ENCODE data around the gene CBL.
"Not testable (repeated sequence)": the region's sequence is repeated elsewhere in the genome, so short reads cannot be mapped to it uniquely, and the experiment has no call there.

CBL gene

GRCh38 chr11:119210050-119210449, 3.9 kb downstream of the CBL start:
- H3K4me3 ChIP-seq (ENCODE audit: low read depth, low read length): no peak overlapping the region
- no peak for TF ChIP-seq CTCF (IDR thresholded peaks at IDR 0.05; ENCODE audit: low read depth, low read length, missing control alignments)
- no peak for DNase-seq (ENCODE audit: low read depth)

- no peak for TF ChIP-seq CTCF (IDR thresholded peaks at IDR 0.05; ENCODE audit: low read depth, low read length, missing control alignments)
- no peak for DNase-seq (ENCODE audit: low read depth)
- no peak overlapping the region for H3K4me3 ChIP-seq (ENCODE audit: low read depth, low read length)
Measured at GRCh38 chr11:119218141-119218878, 12.2 kb downstream of the CBL start.

- H3K4me3 ChIP-seq (ENCODE audit: low read depth, low read length): no peak overlapping the region
- DNase-seq (ENCODE audit: low read depth): no peak
- no peak for TF ChIP-seq CTCF (IDR thresholded peaks at IDR 0.05; ENCODE audit: low read depth, low read length, missing control alignments)
Measured at GRCh38 chr11:119222308-119222707, 16.2 kb downstream of the CBL start.

GRCh38 chr11:119222891-119223290, 16.8 kb downstream of the CBL start:
- no peak for DNase-seq (ENCODE audit: low read depth)
- H3K4me3 ChIP-seq (ENCODE audit: low read depth, low read length): no peak overlapping the region
- no peak for TF ChIP-seq CTCF (IDR thresholded peaks at IDR 0.05; ENCODE audit: low read depth, low read length, missing control alignments)

- TF ChIP-seq CTCF (IDR thresholded peaks at IDR 0.05; ENCODE audit: low read depth, low read length, missing control alignments): no peak
- H3K4me3 ChIP-seq (ENCODE audit: low read depth, low read length): no peak overlapping the region
- no peak for DNase-seq (ENCODE audit: low read depth)
Measured at GRCh38 chr11:119223856-119224255, 17.7 kb downstream of the CBL start.

- DNase-seq (ENCODE audit: low read depth); H3K4me3 ChIP-seq (ENCODE audit: low read depth, low read length): not testable (repeated sequence)
Measured at GRCh38 chr11:119228535-119229287, 22.6 kb downstream of the CBL start.

- TF ChIP-seq CTCF (IDR thresholded peaks at IDR 0.05; ENCODE audit: low read depth, low read length, missing control alignments): no peak
- no peak overlapping the region for H3K4me3 ChIP-seq (ENCODE audit: low read depth, low read length)
- DNase-seq (ENCODE audit: low read depth): no peak
Measured at GRCh38 chr11:119229288-119229672, 23.1 kb downstream of the CBL start.
